ENCODE data around the gene ARL15.

GRCh38 chr5:53906736-53907135, 403.6 kb downstream of the ARL15 start:
- TF ChIP-seq EZH2 (IDR thresholded peaks at IDR 0.05): no peak
- TF ChIP-seq POLR2AphosphoS5 (IDR thresholded peaks at IDR 0.05; ENCODE audit: borderline replicate concordance, low read depth, low read length): no peak
- no peak for TF ChIP-seq FOXP2 (optimal IDR thresholded peaks at IDR 0.05; ENCODE audit: control extremely low read depth, extremely low read length, insufficient read depth)
